ENCODE data around the gene NOTCH1.

Gene NOTCH1

GRCh38 chr9:136462664-136463063, 83.2 kb downstream of the NOTCH1 start:
- H3K9me3 ChIP-seq (ENCODE audit: control insufficient read depth, insufficient read depth, low read depth, low read length): no peaks in the 10 kb centered on the region
- no peak overlapping the region for H3K4me3 ChIP-seq (ENCODE audit: low read depth, low read length)
- CTCF ChIA-PET: interaction anchor here (0.5 kb wide), 1 partner anchor 32 kb away, joined by 3 read pairs; no protein-coding TSS in a partner anchor
- TF ChIP-seq KLF1 (tag by site-specific recombination; IDR thresholded peaks at IDR 0.05) (no peak), KLF10 (tag by site-specific recombination; IDR thresholded peaks at IDR 0.05) (no peak), ZNF521 (tag by site-specific recombination; IDR thresholded peaks at IDR 0.05) (no peak), ZEB2 (tag by site-specific recombination; IDR thresholded peaks at IDR 0.05) (no peak)
- H3K36me3 ChIP-seq (ENCODE audit: control insufficient read depth in 2 of 2, insufficient read depth in 1 of 2, low read length in 2 of 2): peaks cover 39 to 94% of the 10 kb centered on the region in 2 experiments
- POLR2A ChIA-PET: no interaction called here
- H3K4me1 ChIP-seq (ENCODE audit: control insufficient read depth, insufficient read depth, low read length): no peaks in the 10 kb centered on the region
- no peak overlapping the region for H3K27ac ChIP-seq (ENCODE audit: extremely low read depth, low read depth, low read length)

- Histone ChIP-seq H3K4me1 (ENCODE audit: control insufficient read depth, insufficient read depth, low read length) (no peaks in the 10 kb centered on the region), H3K27ac (ENCODE audit: extremely low read depth, low read depth, low read length) (no peak overlapping the region), H3K36me3 (ENCODE audit: control insufficient read depth in 2 of 2, insufficient read depth in 1 of 2, low read length in 2 of 2) (peaks cover 34 to 95% of the 10 kb centered on the region in 2 experiments), H3K9me3 (ENCODE audit: control insufficient read depth, insufficient read depth, low read depth, low read length) (no peaks in the 10 kb centered on the region), H3K4me3 (ENCODE audit: low read depth, low read length) (no peak overlapping the region)
- ChIA-PET CTCF (interaction anchor here (0.6 to 1.7 kb wide), 5 partner anchors 20 to 171 kb away, joined by 3 to 5 read pairs (median 3); no protein-coding TSS in a partner anchor), POLR2A (interaction anchor here (0.5 to 0.7 kb wide), 2 partner anchors 11 to 258 kb away, joined by 3 read pairs; no protein-coding TSS in a partner anchor)
- TF ChIP-seq ZNF664 (tag by site-specific recombination; IDR thresholded peaks at IDR 0.05) (peak; percentile 94), ZBTB20 (tag by site-specific recombination; IDR thresholded peaks at IDR 0.05) (no peak), ZSCAN23 (tag by site-specific recombination; IDR thresholded peaks at IDR 0.05) (no peak), ZNF16 (tag by site-specific recombination; IDR thresholded peaks at IDR 0.05; ENCODE audit: low read depth) (no peak)
- TF ChIP-seq, protein P1, sequence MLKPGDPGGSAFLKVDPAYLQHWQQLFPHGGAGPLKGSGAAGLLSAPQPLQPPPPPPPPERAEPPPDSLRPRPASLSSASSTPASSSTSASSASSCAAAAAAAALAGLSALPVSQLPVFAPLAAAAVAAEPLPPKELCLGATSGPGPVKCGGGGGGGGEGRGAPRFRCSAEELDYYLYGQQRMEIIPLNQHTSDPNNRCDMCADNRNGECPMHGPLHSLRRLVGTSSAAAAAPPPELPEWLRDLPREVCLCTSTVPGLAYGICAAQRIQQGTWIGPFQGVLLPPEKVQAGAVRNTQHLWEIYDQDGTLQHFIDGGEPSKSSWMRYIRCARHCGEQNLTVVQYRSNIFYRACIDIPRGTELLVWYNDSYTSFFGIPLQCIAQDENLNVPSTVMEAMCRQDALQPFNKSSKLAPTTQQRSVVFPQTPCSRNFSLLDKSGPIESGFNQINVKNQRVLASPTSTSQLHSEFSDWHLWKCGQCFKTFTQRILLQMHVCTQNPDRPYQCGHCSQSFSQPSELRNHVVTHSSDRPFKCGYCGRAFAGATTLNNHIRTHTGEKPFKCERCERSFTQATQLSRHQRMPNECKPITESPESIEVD (tag by site-specific recombination; IDR thresholded peaks at IDR 0.05): no peak
- TF ChIP-seq, protein P2, sequence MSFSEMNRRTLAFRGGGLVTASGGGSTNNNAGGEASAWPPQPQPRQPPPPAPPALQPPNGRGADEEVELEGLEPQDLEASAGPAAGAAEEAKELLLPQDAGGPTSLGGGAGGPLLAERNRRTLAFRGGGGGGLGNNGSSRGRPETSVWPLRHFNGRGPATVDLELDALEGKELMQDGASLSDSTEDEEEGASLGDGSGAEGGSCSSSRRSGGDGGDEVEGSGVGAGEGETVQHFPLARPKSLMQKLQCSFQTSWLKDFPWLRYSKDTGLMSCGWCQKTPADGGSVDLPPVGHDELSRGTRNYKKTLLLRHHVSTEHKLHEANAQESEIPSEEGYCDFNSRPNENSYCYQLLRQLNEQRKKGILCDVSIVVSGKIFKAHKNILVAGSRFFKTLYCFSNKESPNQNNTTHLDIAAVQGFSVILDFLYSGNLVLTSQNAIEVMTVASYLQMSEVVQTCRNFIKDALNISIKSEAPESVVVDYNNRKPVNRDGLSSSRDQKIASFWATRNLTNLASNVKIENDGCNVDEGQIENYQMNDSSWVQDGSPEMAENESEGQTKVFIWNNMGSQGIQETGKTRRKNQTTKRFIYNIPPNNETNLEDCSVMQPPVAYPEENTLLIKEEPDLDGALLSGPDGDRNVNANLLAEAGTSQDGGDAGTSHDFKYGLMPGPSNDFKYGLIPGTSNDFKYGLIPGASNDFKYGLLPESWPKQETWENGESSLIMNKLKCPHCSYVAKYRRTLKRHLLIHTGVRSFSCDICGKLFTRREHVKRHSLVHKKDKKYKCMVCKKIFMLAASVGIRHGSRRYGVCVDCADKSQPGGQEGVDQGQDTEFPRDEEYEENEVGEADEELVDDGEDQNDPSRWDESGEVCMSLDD (tag by site-specific recombination; IDR thresholded peaks at IDR 0.05): no peak
Observed at GRCh38 chr9:136460772-136461325, 85.0 kb downstream of the NOTCH1 start.

GRCh38 chr9:136459425-136459824, 86.4 kb downstream of the NOTCH1 start:
- CTCF ChIA-PET: interaction anchor here (1.5 to 2.3 kb wide), 2 partner anchors 18 to 58 kb away, joined by 3 to 9 read pairs; no protein-coding TSS in a partner anchor
- no peaks in the 10 kb centered on the region for H3K4me1 ChIP-seq (ENCODE audit: control insufficient read depth, insufficient read depth, low read length)
- H3K9me3 ChIP-seq (ENCODE audit: control insufficient read depth, insufficient read depth, low read depth, low read length): no peaks in the 10 kb centered on the region
- POLR2A ChIA-PET: no interaction called here
- H3K27ac ChIP-seq (ENCODE audit: extremely low read depth, low read depth, low read length): no peak overlapping the region
- peaks cover 26 to 95% of the 10 kb centered on the region in 2 experiments for H3K36me3 ChIP-seq (ENCODE audit: control insufficient read depth in 2 of 2, insufficient read depth in 1 of 2, low read length in 2 of 2)
- H3K4me3 ChIP-seq (ENCODE audit: low read depth, low read length): no peak overlapping the region
- TF ChIP-seq ZNF23 (tag by site-specific recombination; IDR thresholded peaks at IDR 0.05; ENCODE audit: borderline replicate concordance) (no peak), ZNF544 (tag by site-specific recombination; IDR thresholded peaks at IDR 0.05) (no peak), CTCF (tag by site-specific recombination; IDR thresholded peaks at IDR 0.05) (no peak), PRDM4 (tag by site-specific recombination; IDR thresholded peaks at IDR 0.05) (no peak), ZBTB48 (tag by site-specific recombination; IDR thresholded peaks at IDR 0.05) (no peak), ZBTB21 (tag by site-specific recombination; IDR thresholded peaks at IDR 0.05) (no peak), ZNF830 (tag by site-specific recombination; IDR thresholded peaks at IDR 0.05; ENCODE audit: low read depth) (no peak), SP2 (tag by site-specific recombination; IDR thresholded peaks at IDR 0.05) (no peak), KLF8 (tag by site-specific recombination; IDR thresholded peaks at IDR 0.05) (no peak), ZNF214 (tag by site-specific recombination; IDR thresholded peaks at IDR 0.05; ENCODE audit: borderline replicate concordance) (no peak), ZNF626 (tag by site-specific recombination; IDR thresholded peaks at IDR 0.05) (no peak), ZNF654 (tag by site-specific recombination; IDR thresholded peaks at IDR 0.05; ENCODE audit: low read depth) (no peak), ZNF610 (tag by site-specific recombination; IDR thresholded peaks at IDR 0.05; ENCODE audit: borderline replicate concordance) (no peak), ZNF48 (tag by site-specific recombination; IDR thresholded peaks at IDR 0.05) (no peak)
